ENCODE measurements around the gene CYP4X1. TPM values are rescaled to one million over a fixed set of nuclear protein-coding genes. Genes with fewer than 3 reads are reported as not detected.

The CYP4X1 gene, protein sequence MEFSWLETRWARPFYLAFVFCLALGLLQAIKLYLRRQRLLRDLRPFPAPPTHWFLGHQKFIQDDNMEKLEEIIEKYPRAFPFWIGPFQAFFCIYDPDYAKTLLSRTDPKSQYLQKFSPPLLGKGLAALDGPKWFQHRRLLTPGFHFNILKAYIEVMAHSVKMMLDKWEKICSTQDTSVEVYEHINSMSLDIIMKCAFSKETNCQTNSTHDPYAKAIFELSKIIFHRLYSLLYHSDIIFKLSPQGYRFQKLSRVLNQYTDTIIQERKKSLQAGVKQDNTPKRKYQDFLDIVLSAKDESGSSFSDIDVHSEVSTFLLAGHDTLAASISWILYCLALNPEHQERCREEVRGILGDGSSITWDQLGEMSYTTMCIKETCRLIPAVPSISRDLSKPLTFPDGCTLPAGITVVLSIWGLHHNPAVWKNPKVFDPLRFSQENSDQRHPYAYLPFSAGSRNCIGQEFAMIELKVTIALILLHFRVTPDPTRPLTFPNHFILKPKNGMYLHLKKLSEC
- 0.33 TPM in 1 of 2 replicates, not detected in the other for total RNA-seq

DNA sequence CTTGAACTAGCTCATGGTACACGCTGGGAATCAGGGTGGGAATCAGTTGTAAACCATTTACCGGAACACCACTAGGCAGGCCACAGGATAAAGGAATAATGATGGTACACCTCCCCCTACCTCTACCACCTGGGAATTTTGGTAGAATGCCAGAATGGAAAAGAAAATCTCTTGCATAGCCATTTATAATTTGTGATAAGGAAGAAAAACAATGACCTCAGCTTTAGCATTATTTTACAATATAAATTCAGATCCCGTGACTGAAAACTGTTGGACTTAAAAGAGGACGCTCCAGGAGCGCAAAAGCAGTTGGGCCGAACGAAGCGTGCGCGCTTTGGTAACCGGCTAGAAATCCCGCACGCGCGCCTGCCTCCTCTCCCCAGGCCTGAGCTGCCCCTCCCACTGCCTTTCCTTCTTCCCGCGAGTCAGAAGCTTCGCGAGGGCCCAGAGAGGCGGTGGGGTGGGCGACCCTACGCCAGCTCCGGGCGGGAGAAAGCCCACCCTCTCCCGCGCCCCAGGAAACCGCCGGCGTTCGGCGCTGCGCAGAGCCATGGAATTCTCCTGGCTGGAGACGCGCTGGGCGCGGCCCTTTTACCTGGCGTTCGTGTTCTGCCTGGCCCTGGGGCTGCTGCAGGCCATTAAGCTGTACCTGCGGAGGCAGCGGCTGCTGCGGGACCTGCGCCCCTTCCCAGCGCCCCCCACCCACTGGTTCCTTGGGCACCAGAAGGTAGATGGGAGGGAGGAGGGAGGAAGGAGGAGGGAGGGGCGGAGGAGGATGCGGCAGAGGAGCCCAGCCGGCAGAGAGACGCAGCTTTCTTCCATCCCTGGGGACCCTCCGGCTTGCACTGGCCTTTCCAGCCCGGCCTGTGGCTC, at the start of gene CYP4X1:
TSS of gene CYP4X1 (plus strand) at position 402 of the 873 bp plus-strand sequence. CDS start at position 551, 149 bp downstream.

DNA sequence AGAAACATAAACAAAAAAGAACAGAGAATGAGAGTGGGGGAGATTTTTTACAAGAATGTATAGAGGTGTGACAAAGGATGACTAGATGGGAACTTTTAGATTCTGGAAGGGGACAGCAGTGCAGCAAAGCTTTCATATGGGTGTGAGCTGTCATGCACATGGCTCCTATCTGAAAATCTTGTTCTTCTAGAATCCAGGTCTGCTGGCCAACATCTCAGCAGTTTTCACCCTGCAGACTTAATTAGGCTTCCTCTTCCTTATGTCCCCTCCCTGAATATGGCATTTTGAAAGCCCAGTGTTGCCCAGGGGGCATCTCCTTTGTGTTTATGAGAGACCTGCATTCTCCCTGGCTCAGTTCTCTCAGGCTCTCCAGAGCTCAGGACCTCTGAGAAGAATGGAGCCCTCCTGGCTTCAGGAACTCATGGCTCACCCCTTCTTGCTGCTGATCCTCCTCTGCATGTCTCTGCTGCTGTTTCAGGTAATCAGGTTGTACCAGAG, 43.7 kb downstream of the CYP4X1 start, which contains the start of gene CYP4Z1:
TSS of gene CYP4Z1 (plus strand) at position 135 of the 498 bp plus-strand sequence. CDS start at position 395, 260 bp downstream.

Other genes with a start within 250 kb of the CYP4X1 start
- gene CYP4B1, start 224.6 kb upstream of the CYP4X1 start, total RNA-seq = not detected in 2 replicates
- not detected in 2 replicates for gene CYP4A11, start 82.2 kb upstream of the CYP4X1 start, total RNA-seq
- gene CYP4Z1, start 43.6 kb downstream of the CYP4X1 start, total RNA-seq = not detected in 2 replicates
- not detected in 2 replicates for gene CYP4A22, start 113.8 kb downstream of the CYP4X1 start, total RNA-seq
- gene PDZK1IP1, start 166.4 kb downstream of the CYP4X1 start, total RNA-seq = 0.13 and 0.30 TPM in 2 replicates
- 25.1 and 25.8 TPM in 2 replicates for gene TAL1, start 208.6 kb downstream of the CYP4X1 start, total RNA-seq